B cell (primary cell): Measurements from ENCODE around the gene SOX9. TPM values are rescaled to one million over a fixed set of nuclear protein-coding genes. Genes with fewer than 3 reads are reported as not detected.

ENCODE experiments used
- ATAC-seq: fragments of 200-7000 bp; cut with Tn5 transposase; one replicate; pipeline ENCODE4 v1.10.0; 2021; ENCODE audit warnings: low read depth, mild to moderate bottlenecking, moderate number of reproducible peaks, moderate library complexity
- CTCF ChIA-PET: fragments of 350-600 bp; sonication (Branson Sonifier 250); formaldehyde crosslinking; loops from one replicate; lab custom pipeline; 2021; ENCODE audit warnings: antibody characterized with exemption, inconsistent platforms; lab: Charles Lee
- POLR2A ChIA-PET: fragments of 350-600 bp; sonication (Branson Sonifier 250); formaldehyde crosslinking; loops from one replicate; lab custom pipeline; 2021; ENCODE audit warnings: antibody characterized with exemption; lab: Charles Lee
- DNase-seq: peaks from one replicate; pipeline ENCODE4 v3.0.0; 2013
- H2AFZ ChIP-seq: 2 replicates; pipeline ENCODE4 v1.6.1; 2012; ENCODE audit warnings: mild to moderate bottlenecking, low read depth, low read length; ENCODE audit not compliant: insufficient read depth, poor library complexity, severe bottlenecking
- H3K27ac ChIP-seq, 2 donors: 1 replicate in 1 of 2; 2 replicates in 1 of 2; pipeline ENCODE4 v1.5.1; 2012 to 2013; ENCODE audit warnings: low read length in 2 of 2, mild to moderate bottlenecking in 2 of 2, moderate library complexity in 1 of 2
- H3K27me3 ChIP-seq, 4 experiments: fragments of 200-600 bp in 1 of 4; sonication (generic) in 1 of 4; replicated peaks in 1 of 4; 1 replicate in 2 of 4; 2 replicates in 2 of 4; pipeline versions ENCODE4 v1.6.1 to v1.7.0; 2013 to 2016; ENCODE audit warnings: low read length in 3 of 4, mild to moderate bottlenecking in 2 of 4, mixed read lengths in 1 of 4, moderate library complexity in 1 of 4; ENCODE audit not compliant: insufficient read depth in 4 of 4, control insufficient read depth in 3 of 4; ENCODE audit errors: control extremely low read depth in 1 of 4
- H3K36me3 ChIP-seq, 2 experiments: replicated peaks in 1 of 2; 1 replicate in 1 of 2; 2 replicates in 1 of 2; pipeline versions ENCODE4 v1.6.1 to v1.7.1; 2013; ENCODE audit warnings: low read length in 1 of 2; ENCODE audit not compliant: insufficient read depth in 2 of 2, control insufficient read depth in 1 of 2; ENCODE audit errors: control extremely low read depth in 1 of 2, extremely low read depth in 1 of 2
- H3K4me1 ChIP-seq, 2 donors: fragments of 200-600 bp in 1 of 2; sonication (generic) in 1 of 2; 1 replicate in 1 of 2; 2 replicates in 1 of 2; pipeline versions ENCODE4 v1.5.1 to v1.6.1; 2013 to 2017; ENCODE audit warnings: low read length in 2 of 2; ENCODE audit not compliant: control insufficient read depth in 2 of 2, insufficient read depth in 2 of 2
- H3K4me2 ChIP-seq: replicated peaks from 2 replicates; pipeline ENCODE3; 2012; ENCODE audit warnings: mild to moderate bottlenecking, low read depth, low read length; ENCODE audit not compliant: poor library complexity, severe bottlenecking
- H3K4me3 ChIP-seq, 5 experiments: fragments of 200-600 bp in 1 of 5; sonication (generic) in 1 of 5; 1 replicate in 3 of 5; 2 replicates in 2 of 5; pipeline versions ENCODE4 v1.5.1 to v1.7.0; 2011 to 2016; ENCODE audit warnings: low read length in 4 of 5, mild to moderate bottlenecking in 4 of 5, low read depth in 2 of 5, control low read depth in 1 of 5, moderate library complexity in 1 of 5; ENCODE audit not compliant: insufficient read depth in 1 of 5; ENCODE audit errors: control extremely low read depth in 1 of 5, extremely low read depth in 1 of 5
- H3K79me2 ChIP-seq: fragments of 200-600 bp; sonication (generic); one replicate; pipeline ENCODE4 v1.6.0; 2016; ENCODE audit warnings: low read length; ENCODE audit not compliant: control insufficient read depth, insufficient read depth
- H3K9ac ChIP-seq: fragments of 200-600 bp; sonication (generic); 2 replicates; pipeline ENCODE4 v1.6.1; 2017; ENCODE audit warnings: mild to moderate bottlenecking, low read length, moderate library complexity
- H3K9me3 ChIP-seq, 3 donors: one replicate each; pipeline versions ENCODE4 v1.6.1 to v1.7.1; 2013; ENCODE audit warnings: low read length in 2 of 3; ENCODE audit not compliant: control insufficient read depth in 2 of 3, insufficient read depth in 1 of 3; ENCODE audit errors: control extremely low read depth in 1 of 3
- H4K20me1 ChIP-seq: 2 replicates; pipeline ENCODE4 v1.6.0; 2012; ENCODE audit warnings: mild to moderate bottlenecking, low read length; ENCODE audit not compliant: insufficient read depth, control insufficient read depth, poor library complexity, severe bottlenecking
- H3K27ac Mint-ChIP-seq: one replicate; pipeline ENCODE4 v1.8.0; 2021; ENCODE audit warnings: mixed read lengths
- H3K27me3 Mint-ChIP-seq: one replicate; pipeline ENCODE4 v1.8.0; 2021; ENCODE audit warnings: mixed read lengths
- H3K4me1 Mint-ChIP-seq: one replicate; pipeline ENCODE4 v1.8.0; 2021; ENCODE audit warnings: mixed read lengths
- H3K4me3 Mint-ChIP-seq: one replicate; pipeline ENCODE4 v1.8.0; 2021; ENCODE audit warnings: mixed read lengths
- H3K9me3 Mint-ChIP-seq: one replicate; pipeline ENCODE4 v1.8.0; 2022; ENCODE audit warnings: mixed read lengths; ENCODE audit not compliant: insufficient read depth
- EZH2 ChIP-seq: IDR thresholded peaks from 2 replicates; pipeline ENCODE4 v1.6.1; 2012; ENCODE audit warnings: borderline replicate concordance, low read depth, mild to moderate bottlenecking, moderate library complexity, low read length; ENCODE audit not compliant: insufficient read depth, poor library complexity, severe bottlenecking
- WGBS: methylation state at CpG from one replicate; pipeline ENCODE4 v1.1.5; 2013; ENCODE audit warnings: missing lambda C conversion rate; ENCODE audit not compliant: insufficient coverage; 5-methylcytosine and 5-hydroxymethylcytosine counted together
- intact Hi-C: fragments of 100-400 bp; cut with micrococcal nuclease; formaldehyde crosslinking; loops from one replicate; pipeline ENCODE4 v1.10.0; 2022
- polyA plus RNA-seq: library from polyadenylated mRNA; depleted of rRNA; stranded (reverse); fragments of >200 nt; gene quantifications from 2 replicates; pipeline ENCODE4 v1.2.3, GENCODE V29; 2012
- total RNA-seq, 2 donors: library from RNA; stranded (reverse); fragments of 120-200 nt in 1 of 2; gene quantifications; 1 replicate in 1 of 2; 2 replicates in 1 of 2; pipeline versions ENCODE4 v1.2.3 to v1.2.4, GENCODE V29; 2013 to 2022
- TF ChIP-seq, protein P1 (sequence below): fragments of 200-600 bp; IDR thresholded peaks from one replicate; pipeline ENCODE4 v1.8.0; 2022; ENCODE audit warnings: antibody characterized with exemption, mild to moderate bottlenecking

The SOX9 gene
- total and polyA plus RNA-seq, 2 donors (not counting 1 experiment from before 2014, with no cell fraction given) = 0.03 TPM; not detected in 1

DNA sequence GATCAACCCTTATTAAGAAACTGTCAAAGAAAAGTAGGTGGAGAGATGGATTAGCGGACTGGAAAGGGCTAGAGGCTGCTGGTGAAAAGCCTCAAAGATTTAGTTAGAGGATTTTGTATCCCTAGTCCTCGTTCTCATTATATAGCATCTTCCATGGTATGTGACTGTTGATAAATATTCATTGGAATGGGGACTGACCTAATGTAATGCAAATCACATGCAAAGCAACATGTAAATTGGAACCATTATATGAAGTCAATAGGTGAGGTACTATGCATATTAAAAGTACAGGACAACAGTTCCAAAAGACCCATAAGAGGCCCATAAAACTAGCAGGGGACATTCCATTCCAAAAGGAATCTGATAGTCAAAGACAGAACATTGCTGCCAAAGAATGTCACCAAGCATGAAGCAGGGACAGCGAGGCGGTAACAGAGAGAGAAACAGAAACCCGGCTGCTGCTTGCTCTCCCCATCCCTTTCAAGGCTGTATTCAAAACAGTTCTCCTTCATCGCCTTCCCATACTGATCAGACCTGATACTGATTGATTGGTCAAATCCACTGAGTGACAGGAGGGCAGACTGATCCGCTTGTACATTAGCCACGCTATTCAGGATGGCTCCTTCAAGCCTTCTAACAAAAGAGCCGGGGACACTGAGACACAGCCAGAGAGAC lies 44.5 kb downstream of the SOX9 start:
- intact Hi-C loops = no loop called here
- no peak overlapping the region for H3K9ac ChIP-seq
- ATAC-seq (no peak), DNase-seq (no peak)
- ChIA-PET POLR2A (no interaction called here), CTCF (no interaction called here)
- H2AFZ ChIP-seq = no peak overlapping the region
- Mint-ChIP-seq H3K9me3 (peaks cover 1% of the 10 kb centered on the region), H3K4me1 (no peaks in the 10 kb centered on the region), H3K27ac (no peak overlapping the region), H3K27me3 (no peaks in the 10 kb centered on the region), H3K4me3 (no peak overlapping the region)
- no peaks in the 10 kb centered on the region for H3K4me1 ChIP-seq
- no peak overlapping the region for H3K4me3 ChIP-seq
- 78% methylated on average over 7 of the region's 9 CpGs for WGBS
- H3K9me3 ChIP-seq = peaks cover 0 to 12% (median 0%) of the 10 kb centered on the region in 3 donors
- no peak for TF ChIP-seq EZH2
- TF ChIP-seq, protein P1, sequence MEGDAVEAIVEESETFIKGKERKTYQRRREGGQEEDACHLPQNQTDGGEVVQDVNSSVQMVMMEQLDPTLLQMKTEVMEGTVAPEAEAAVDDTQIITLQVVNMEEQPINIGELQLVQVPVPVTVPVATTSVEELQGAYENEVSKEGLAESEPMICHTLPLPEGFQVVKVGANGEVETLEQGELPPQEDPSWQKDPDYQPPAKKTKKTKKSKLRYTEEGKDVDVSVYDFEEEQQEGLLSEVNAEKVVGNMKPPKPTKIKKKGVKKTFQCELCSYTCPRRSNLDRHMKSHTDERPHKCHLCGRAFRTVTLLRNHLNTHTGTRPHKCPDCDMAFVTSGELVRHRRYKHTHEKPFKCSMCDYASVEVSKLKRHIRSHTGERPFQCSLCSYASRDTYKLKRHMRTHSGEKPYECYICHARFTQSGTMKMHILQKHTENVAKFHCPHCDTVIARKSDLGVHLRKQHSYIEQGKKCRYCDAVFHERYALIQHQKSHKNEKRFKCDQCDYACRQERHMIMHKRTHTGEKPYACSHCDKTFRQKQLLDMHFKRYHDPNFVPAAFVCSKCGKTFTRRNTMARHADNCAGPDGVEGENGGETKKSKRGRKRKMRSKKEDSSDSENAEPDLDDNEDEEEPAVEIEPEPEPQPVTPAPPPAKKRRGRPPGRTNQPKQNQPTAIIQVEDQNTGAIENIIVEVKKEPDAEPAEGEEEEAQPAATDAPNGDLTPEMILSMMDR = no peak
- H3K36me3 ChIP-seq = no peaks in the 10 kb centered on the region
- no peaks in the 10 kb centered on the region for H3K79me2 ChIP-seq
- peaks cover 0 to 2% (median 0%) of the 10 kb centered on the region in 4 experiments for H3K27me3 ChIP-seq
- no peak overlapping the region for H3K4me2 ChIP-seq
- H4K20me1 ChIP-seq = no peaks in the 10 kb centered on the region
- H3K27ac ChIP-seq = no peak overlapping the region

GRCh38 chr17:72165867-72166439 lies 45.1 kb downstream of the SOX9 start:
- Histone ChIP-seq H3K36me3 (no peaks in the 10 kb centered on the region), H3K4me2 (no peak overlapping the region), H3K27me3 (peaks cover 0 to 2% (median 0%) of the 10 kb centered on the region in 4 experiments), H3K4me1 (no peaks in the 10 kb centered on the region), H3K27ac (no peak overlapping the region), H2AFZ (no peak overlapping the region), H3K4me3 (no peak overlapping the region), H3K9me3 (peaks cover 0 to 12% (median 0%) of the 10 kb centered on the region in 3 donors), H4K20me1 (no peaks in the 10 kb centered on the region), H3K79me2 (no peaks in the 10 kb centered on the region), H3K9ac (no peak overlapping the region)
- CTCF ChIA-PET = no interaction called here
- no peak overlapping the region for H3K27ac Mint-ChIP-seq
- TF ChIP-seq, protein P1 = no peak
- TF ChIP-seq EZH2 = no peak
- no peaks in the 10 kb centered on the region for H3K4me1 Mint-ChIP-seq
- ATAC-seq (no peak), DNase-seq (no peak)
- POLR2A ChIA-PET = no interaction called here
- intact Hi-C loops = no loop called here
- no peak overlapping the region for H3K4me3 Mint-ChIP-seq
- WGBS = 67% methylated on average over 9 of the region's 12 CpGs
- peaks cover 1% of the 10 kb centered on the region for H3K9me3 Mint-ChIP-seq
- H3K27me3 Mint-ChIP-seq = peaks cover 2% of the 10 kb centered on the region
